T-helper 17 cell (primary cell): ENCODE measurements around the gene THSD4. TPM values are rescaled to one million over a fixed set of nuclear protein-coding genes. Genes with fewer than 3 reads are reported as not detected.

Experiments
- ATAC-seq: fragments of 150-1000 bp; cut with Tn5 transposase; 2 replicates; pipeline ENCODE4 v1.10.0; 2021; ENCODE audit warnings: mild to moderate bottlenecking, moderate library complexity
- DNase-seq, 3 donors: peaks; one replicate each; pipeline versions ENCODE4 v3.0.0 to v3.0.0-alpha.2; 2020 to 2021
- H3K9me3 ChIP-seq: one replicate; pipeline ENCODE4 v1.7.0; 2013; ENCODE audit warnings: low read length, mild to moderate bottlenecking; ENCODE audit not compliant: control insufficient read depth, poor library complexity, severe bottlenecking
- H3K27ac Mint-ChIP-seq: one replicate; pipeline ENCODE4 v1.8.0; 2022; ENCODE audit warnings: mild to moderate bottlenecking, moderate library complexity, mixed read lengths
- H3K27me3 Mint-ChIP-seq: one replicate; pipeline ENCODE4 v1.8.0; 2022; ENCODE audit warnings: mixed read lengths
- H3K36me3 Mint-ChIP-seq: one replicate; pipeline ENCODE4 v1.8.0; 2022; ENCODE audit warnings: low read depth, mixed read lengths
- H3K4me1 Mint-ChIP-seq: one replicate; pipeline ENCODE4 v1.8.0; 2022; ENCODE audit warnings: mild to moderate bottlenecking, mixed read lengths
- H3K4me3 Mint-ChIP-seq: one replicate; pipeline ENCODE4 v1.8.0; 2022; ENCODE audit warnings: mild to moderate bottlenecking, moderate library complexity, mixed read lengths
- total RNA-seq, 4 donors: library from RNA in 2 of 4; stranded (reverse) in 2 of 4; gene quantifications; one replicate each; pipeline ENCODE4 v1.2.3 and lab custom pipeline; 2022 to 2026

Gene THSD4
- total RNA-seq, 2 donors from 2014 or later = not detected

GRCh38 chr15:71379893-71380292 is 264.6 kb downstream of the THSD4 start:
- Mint-ChIP-seq H3K4me1 (peaks cover 4% of the 10 kb centered on the region), H3K27ac (no peak overlapping the region)

GRCh38 chr15:71380345-71380744 is 265.1 kb downstream of the THSD4 start:
- ATAC-seq (no peak), DNase-seq (no peak)
- Mint-ChIP-seq H3K27ac (no peak overlapping the region), H3K4me3 (no peak overlapping the region), H3K4me1 (peaks cover 2% of the 10 kb centered on the region), H3K36me3 (no peaks in the 10 kb centered on the region), H3K27me3 (peaks cover 11% of the 10 kb centered on the region)
- no peaks in the 10 kb centered on the region for H3K9me3 ChIP-seq

More at GRCh38 chr15:71379893-71380292, 264.6 kb downstream of the THSD4 start:
- Mint-ChIP-seq H3K36me3 (no peaks in the 10 kb centered on the region), H3K4me3 (no peak overlapping the region), H3K27me3 (peaks cover 6% of the 10 kb centered on the region)
- no peak for DNase-seq
- no peaks in the 10 kb centered on the region for H3K9me3 ChIP-seq
- no peak for ATAC-seq

GRCh38 chr15:71384501-71384900 is 269.2 kb downstream of the THSD4 start:
- no peak for ATAC-seq
- no peaks in the 10 kb centered on the region for H3K36me3 Mint-ChIP-seq
- no peak overlapping the region for H3K4me3 Mint-ChIP-seq

DNA sequence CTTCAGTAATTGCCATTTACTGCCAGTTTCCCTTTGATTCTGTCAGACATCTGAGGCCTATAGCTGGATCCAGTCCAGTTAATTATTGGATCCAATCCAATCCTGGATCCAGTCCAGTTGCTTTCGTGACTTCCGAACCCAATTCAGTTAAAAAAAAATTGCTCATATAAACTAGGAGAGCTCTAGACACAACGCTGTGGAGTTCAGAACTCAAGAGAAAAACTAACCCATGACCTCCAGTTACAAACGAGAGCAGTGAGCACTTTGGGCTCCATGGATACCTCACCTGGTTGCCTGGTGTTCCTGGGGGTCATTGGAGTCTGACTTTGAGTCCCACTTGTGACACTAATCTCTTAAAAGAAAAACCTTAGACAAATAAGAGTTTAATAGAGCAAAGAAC is 269.8 kb downstream of the THSD4 start:
- no peak for DNase-seq
- Mint-ChIP-seq H3K27ac (no peak overlapping the region), H3K36me3 (no peaks in the 10 kb centered on the region), H3K4me1 (peaks cover 11% of the 10 kb centered on the region), H3K27me3 (peaks cover 29% of the 10 kb centered on the region), H3K4me3 (no peak overlapping the region)
- H3K9me3 ChIP-seq = no peaks in the 10 kb centered on the region
- ATAC-seq = no peak

More at GRCh38 chr15:71384501-71384900, 269.2 kb downstream of the THSD4 start:
- H3K9me3 ChIP-seq = no peaks in the 10 kb centered on the region
- Mint-ChIP-seq H3K27ac (no peak overlapping the region), H3K4me1 (peaks cover 11% of the 10 kb centered on the region), H3K27me3 (peaks cover 29% of the 10 kb centered on the region)
- DNase-seq = no peak

- no peak overlapping the region for H3K27ac Mint-ChIP-seq
- DNase-seq = no peak
- H3K27me3 Mint-ChIP-seq = peaks cover 29% of the 10 kb centered on the region
- H3K9me3 ChIP-seq = no peaks in the 10 kb centered on the region
- H3K36me3 Mint-ChIP-seq = no peaks in the 10 kb centered on the region
- peaks cover 11% of the 10 kb centered on the region for H3K4me1 Mint-ChIP-seq
- ATAC-seq = no peak
- H3K4me3 Mint-ChIP-seq = no peak overlapping the region
Observed at GRCh38 chr15:71385457-71385856, 270.2 kb downstream of the THSD4 start.

DNA sequence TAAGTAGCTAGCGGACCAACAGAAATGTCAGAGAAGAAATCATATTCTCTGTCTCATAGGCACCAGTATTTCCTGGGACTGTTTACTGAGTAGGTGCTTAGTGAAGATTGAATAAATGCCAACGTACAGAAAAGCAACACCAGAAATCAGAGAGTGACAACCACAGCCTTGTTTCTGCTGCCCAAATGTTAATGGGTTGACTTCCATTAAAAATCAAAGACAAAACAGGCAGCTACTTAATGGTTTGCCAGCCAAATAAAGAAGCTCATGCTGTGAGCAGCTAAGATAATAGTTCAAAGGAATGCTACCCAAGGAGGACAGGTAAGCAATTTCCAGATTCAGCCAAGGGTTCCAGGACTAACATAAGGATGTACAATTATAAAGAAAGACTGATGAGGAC is 270.7 kb downstream of the THSD4 start:
- ATAC-seq (no peak), DNase-seq (no peak)
- Mint-ChIP-seq H3K4me1 (peaks cover 11% of the 10 kb centered on the region), H3K27me3 (peaks cover 29% of the 10 kb centered on the region), H3K36me3 (no peaks in the 10 kb centered on the region), H3K4me3 (no peak overlapping the region), H3K27ac (no peak overlapping the region)
- H3K9me3 ChIP-seq = no peaks in the 10 kb centered on the region

DNA sequence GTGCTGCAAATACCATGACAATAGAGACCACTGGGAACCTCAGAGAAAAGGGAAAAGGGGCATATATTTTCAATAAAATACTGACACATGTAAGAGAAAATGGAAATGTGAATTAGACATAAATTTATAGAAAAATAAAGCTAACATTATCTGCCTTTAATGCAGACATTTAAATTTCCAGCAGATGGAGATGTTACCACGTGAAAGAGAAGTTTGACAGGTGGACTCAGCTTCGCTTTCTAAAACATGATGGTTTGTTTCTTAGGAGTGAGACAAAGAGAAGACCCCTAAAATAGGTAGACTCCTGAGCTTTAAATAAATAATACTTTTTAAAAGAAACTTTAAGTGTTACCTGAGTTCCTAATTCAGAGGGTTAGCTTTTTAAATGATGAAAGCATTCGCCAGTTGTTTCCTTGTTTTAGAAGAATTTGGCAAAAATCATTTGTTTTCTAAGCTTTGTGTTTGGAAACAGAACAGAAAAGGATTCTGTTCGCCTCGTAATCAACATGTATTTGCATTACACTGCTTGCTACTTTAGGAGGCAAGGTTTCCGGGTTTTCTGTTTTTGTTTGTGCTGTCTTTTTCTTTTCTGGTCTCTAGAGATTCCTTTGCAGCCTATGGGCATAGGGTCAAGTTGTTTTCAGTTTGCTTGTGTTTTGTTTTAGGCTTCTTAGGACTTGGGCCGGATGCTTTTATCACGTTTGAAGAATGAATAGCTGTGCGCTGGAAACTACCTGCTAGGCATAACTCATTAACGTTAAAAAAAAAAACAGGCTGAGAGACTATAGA is 271.4 kb downstream of the THSD4 start:
- H3K27ac Mint-ChIP-seq = no peak overlapping the region

DNA sequence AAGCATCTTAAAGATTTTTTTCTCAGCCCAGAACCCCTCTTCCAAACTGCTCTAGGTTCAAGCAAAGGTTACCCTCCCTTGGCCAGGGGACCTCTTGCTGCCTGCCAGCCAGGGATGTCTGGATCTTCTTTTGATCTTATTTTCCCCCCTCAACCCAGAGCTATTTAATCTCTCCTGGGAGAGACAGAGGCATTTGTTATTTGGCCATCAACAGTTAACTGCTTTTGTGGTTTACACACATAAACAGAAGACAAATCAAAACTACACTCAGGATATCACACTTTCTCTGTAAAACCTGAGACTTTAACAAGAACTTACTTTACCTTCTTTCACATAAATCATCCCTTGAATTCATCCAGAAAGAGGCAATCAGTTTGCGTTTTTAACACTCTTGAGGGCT is 272.5 kb downstream of the THSD4 start:
- Mint-ChIP-seq H3K27ac (no peak overlapping the region), H3K4me3 (no peak overlapping the region), H3K27me3 (peaks cover 37% of the 10 kb centered on the region), H3K4me1 (peaks cover 11% of the 10 kb centered on the region), H3K36me3 (peaks cover 2% of the 10 kb centered on the region)
- ATAC-seq (no peak), DNase-seq (no peak)
- H3K9me3 ChIP-seq = no peaks in the 10 kb centered on the region

More for the DNA sequence above, 271.4 kb downstream of the THSD4 start:
- DNase-seq (no peak), ATAC-seq (no peak)
- Mint-ChIP-seq H3K27me3 (peaks cover 35% of the 10 kb centered on the region), H3K4me3 (peak overlapping the region; percentile 43), H3K36me3 (peaks cover 2% of the 10 kb centered on the region), H3K4me1 (peaks cover 11% of the 10 kb centered on the region)
- no peaks in the 10 kb centered on the region for H3K9me3 ChIP-seq

GRCh38 chr15:71390096-71390495 is 274.8 kb downstream of the THSD4 start:
- H3K27ac Mint-ChIP-seq = no peak overlapping the region
- H3K27me3 Mint-ChIP-seq = peaks cover 46% of the 10 kb centered on the region
- H3K9me3 ChIP-seq = no peaks in the 10 kb centered on the region
- no peak for ATAC-seq
- H3K4me3 Mint-ChIP-seq = no peak overlapping the region
- peaks cover 2% of the 10 kb centered on the region for H3K36me3 Mint-ChIP-seq
- peaks cover 11% of the 10 kb centered on the region for H3K4me1 Mint-ChIP-seq
- DNase-seq = no peak

DNA sequence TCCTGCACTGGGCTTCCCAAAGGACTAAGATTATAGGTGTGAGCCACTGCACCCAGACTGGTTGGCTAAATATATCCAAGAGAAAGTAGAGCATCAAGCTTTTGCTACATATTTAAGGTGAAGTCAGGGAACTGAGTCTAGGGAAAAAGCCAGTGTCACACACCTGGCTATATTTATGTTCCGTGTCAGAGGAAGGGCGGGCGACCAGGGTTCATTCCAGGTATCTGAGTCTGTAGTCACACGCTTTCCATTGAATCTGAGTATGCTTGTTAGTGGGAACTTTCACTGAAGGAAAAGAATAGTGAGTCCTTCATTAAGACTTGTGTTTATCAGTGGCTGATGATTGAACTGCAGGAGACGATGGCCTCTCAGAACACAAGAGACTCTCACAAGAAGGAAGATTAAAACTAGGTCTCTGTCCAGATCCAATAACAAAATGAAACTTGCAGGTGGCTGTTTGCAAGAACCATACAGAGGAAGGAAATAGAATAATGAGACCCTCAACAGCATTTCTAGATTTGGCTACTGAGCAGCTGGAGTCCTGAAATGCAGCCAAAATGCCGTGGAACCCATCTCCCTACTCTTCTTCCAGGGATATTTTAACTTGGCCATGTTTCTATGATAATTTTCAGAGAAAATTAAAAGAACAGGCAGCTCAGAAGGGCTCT is 276.3 kb downstream of the THSD4 start:
- Mint-ChIP-seq H3K36me3 (peaks cover 2% of the 10 kb centered on the region), H3K4me1 (peaks cover 7% of the 10 kb centered on the region), H3K27ac (no peak overlapping the region), H3K27me3 (peaks cover 47% of the 10 kb centered on the region), H3K4me3 (no peak overlapping the region)
- no peaks in the 10 kb centered on the region for H3K9me3 ChIP-seq
- DNase-seq (no peak), ATAC-seq (no peak)

DNA sequence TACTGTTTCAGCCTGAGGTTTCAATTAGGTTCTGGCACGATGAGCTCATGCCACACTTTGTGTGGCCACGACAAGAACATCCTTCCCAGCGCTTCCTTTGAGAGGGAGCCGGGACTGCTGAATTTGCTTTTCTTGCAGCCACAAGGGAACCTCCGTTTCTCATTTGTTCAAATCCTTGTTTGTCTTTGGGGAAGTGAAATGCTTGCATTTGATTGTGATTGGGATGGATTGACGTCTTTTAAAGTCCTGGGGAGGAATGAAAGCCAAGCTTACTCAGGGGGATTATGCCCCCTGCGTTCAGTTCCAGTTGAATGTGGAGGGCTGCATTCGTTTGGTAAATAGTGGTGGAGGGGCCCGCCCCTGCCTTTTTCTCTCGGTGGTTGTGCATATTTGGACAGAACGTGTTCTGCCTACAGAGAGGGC is 277.6 kb downstream of the THSD4 start:
- H3K27me3 Mint-ChIP-seq = peaks cover 50% of the 10 kb centered on the region
- H3K36me3 Mint-ChIP-seq = peaks cover 3% of the 10 kb centered on the region
- ATAC-seq (no peak), DNase-seq (no peak)
- no peak overlapping the region for H3K4me3 Mint-ChIP-seq
- no peaks in the 10 kb centered on the region for H3K9me3 ChIP-seq
- H3K27ac Mint-ChIP-seq = no peak overlapping the region
- H3K4me1 Mint-ChIP-seq = peaks cover 3% of the 10 kb centered on the region

DNA sequence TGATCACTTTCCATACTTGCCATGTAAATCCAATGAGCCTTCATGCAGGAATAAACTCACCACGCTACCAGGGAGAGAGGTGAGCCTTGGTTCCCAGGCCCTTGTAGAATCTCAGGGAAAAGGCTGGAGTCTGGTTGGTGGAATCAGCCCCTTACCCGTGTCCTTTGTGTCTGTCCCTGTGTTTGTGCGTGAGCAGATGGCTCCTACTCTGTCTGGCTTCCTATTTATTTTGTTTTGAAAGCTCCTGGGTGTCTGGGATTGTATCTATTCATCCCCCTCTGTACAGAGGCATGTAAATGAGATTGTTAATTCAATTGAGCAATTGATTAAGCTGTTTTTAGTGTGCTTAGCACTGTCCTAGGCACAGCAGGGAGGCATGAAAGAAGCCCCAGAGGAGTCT is 278.1 kb downstream of the THSD4 start:
- peaks cover 44% of the 10 kb centered on the region for H3K27me3 Mint-ChIP-seq
- DNase-seq (no peak), ATAC-seq (no peak)
- peaks cover 4% of the 10 kb centered on the region for H3K36me3 Mint-ChIP-seq
- H3K4me1 Mint-ChIP-seq = peaks cover 1% of the 10 kb centered on the region
- H3K27ac Mint-ChIP-seq = no peak overlapping the region
- no peaks in the 10 kb centered on the region for H3K9me3 ChIP-seq
- no peak overlapping the region for H3K4me3 Mint-ChIP-seq

DNA sequence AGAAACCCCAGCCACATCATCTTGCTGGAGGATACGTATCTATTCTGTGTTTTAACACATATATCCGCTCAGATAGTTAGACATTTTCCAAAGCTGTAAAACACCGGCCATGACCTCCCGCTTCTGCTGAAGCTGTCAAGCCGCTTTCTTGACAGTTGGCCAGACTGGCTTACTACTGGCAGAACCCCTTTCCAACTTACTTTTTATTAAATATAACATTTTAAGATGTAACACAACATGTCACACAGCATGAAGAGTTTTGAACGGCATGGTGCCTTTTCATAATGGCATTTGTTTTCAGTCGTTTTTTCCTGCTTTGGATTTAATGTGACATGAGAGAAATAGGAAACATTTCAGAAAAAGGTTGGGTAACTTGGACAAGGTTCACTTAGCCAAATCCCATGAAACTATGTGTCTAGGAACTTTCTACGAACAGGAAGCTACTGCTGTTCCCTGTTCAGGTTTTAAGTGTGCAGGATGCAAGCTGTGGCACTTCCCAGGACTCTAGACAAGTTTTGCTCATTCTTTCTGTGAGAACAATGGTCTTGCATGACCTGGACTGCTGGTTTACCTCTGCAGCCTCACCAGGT is 281.4 kb downstream of the THSD4 start:
- Mint-ChIP-seq H3K4me3 (no peak overlapping the region), H3K27me3 (peaks cover 36% of the 10 kb centered on the region), H3K36me3 (peaks cover 3% of the 10 kb centered on the region), H3K27ac (no peak overlapping the region), H3K4me1 (no peaks in the 10 kb centered on the region)
- DNase-seq (no peak), ATAC-seq (no peak)
- H3K9me3 ChIP-seq = no peaks in the 10 kb centered on the region
